Right hindlimb (tissue), 1 donor: ENCODE data around the gene C9orf78.

Experiments
- DNase-seq: peaks from one replicate; pipeline ENCODE4 v3.0.0-alpha.2; 2018

The C9orf78 gene

DNA sequence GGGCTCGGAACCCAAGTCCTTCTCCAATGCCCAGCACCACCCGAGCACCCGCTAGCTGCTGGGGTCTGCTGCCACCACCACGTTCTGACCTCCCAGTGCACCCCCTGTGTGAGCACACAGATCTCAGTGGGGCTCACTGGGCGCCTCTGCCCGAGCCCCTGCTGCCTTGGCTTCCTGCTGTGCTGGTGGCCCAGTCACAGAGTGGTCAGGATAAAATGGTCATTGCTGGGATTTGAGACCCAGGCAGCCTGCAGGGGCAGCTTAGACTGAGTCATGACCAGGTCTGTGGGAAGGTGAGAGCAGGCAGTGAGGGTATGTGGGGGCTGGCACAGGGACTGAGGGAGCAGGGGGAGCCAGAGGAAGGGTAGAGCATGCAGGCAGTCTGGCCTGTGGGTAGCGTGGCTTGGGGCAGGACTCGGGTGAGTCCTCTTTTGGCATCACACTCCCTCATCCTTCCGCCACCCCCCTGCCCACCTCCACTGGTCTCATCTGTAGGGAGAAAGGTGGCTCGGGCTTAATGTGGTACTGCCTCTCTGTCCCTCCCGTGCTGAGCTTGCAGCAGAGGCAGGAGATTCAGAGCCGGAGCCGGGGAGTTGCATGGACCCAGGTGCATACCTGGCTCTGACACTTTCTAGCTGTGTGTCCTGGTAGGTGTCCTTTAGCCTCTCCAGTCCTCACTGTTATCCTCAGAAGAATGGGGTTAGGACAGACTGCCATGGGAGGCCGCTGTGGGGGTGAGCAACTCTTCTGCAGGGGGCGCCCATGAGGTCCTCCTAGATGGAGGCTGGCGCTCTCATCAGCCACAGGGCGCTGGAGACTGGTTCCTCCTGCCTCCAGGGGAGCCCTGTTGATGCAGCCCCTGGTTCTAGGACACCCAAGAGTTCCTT lies 32.3 kb upstream of the C9orf78 start:
- no peak for DNase-seq

DNA sequence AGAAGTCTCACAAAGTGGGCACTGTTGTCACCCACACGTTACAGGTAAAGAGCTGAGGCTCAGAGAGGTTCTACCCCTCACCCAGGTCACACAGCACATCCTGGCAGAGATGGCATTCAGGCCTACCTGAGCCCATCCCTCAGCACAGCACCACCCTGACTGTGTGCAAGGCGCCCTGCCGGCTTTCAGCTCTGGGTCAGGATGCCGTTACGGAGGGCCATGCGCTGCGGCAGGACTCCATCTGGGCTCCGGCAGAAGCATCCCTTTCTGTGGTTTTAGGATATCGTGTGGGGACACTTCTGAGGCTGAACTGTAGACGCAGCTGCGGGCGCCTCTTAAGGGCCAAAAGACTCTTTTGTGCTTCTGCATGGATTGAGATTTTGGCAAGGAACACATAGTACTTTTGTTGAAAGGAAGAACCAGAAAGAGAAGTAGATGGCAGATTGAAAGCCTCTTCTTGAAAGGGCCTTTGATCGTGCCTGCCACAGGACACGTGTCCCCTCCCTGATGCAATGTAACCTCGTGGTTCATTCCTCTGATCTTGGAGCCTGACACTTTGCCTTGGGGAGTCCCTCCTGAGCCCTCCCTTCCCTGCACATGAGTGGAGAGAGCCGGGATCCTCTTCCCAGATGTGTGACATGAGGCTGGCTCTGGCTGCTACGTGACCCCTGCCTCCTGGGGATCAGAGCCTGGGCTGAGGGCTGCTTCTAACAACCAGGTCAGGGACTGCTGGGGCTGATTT lies 31.5 kb upstream of the C9orf78 start:
- DNase-seq = no peak

DNA sequence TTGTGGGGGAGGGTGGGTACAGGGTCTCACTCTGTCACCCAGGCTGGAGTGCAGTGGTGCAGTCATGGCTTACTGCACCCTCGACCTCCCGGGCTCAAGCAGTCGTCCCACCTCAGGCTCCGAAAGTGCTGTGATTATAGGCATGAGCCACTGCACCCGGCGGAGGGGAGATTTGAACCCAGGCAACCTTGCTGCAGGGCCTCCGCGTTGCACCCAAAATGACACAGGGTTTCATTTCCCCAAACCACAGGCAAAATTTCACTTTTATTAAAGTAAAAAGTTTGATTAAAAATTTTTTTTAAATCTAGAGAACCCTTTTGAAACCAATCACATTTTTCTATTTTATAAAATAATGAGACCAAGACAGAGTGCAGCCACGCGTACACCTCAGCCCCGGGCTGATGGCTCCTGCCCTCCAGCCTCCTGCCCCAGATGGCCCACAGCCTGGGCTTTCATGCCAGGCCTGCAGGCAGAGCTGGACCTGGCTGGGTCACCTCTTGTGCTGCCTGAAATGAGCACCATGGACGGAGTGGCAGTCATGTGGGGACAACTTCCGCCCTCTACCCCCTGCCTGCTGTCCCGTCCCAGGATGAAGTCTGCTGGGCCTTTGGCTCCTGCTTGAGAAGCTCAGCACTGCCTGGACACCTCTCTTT lies 30.7 kb upstream of the C9orf78 start:
- DNase-seq = no peak

DNA sequence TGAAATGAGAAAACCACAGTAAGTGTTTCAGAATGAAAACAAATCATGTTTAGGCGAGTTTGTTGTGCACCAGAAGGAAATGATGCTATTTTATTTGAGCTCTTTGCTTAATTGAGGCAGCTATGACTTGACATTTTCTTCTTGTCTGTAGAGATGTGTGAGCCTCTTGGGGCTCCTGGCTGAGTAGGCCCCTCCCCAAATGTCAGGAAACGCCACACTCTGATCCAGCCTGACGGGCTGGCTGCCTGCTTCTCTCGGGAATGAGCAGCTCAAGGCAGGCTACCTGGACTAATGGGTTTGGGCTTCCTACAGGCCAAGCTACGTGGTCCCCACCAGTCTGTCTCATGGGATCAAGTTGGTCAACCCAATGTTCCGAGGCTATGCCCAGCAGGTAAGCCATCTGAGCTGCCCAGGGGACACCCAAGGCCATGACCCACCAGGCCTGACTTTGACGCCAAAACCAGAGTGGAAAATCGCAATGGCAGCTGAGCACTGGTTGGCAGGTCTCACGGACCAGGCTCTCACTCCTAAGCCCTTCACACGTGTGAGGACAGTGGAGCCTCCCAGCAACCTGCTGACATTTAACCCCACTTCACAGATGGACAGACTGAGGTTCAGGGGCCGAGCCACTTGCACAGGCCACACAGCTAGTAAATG lies 30.0 kb upstream of the C9orf78 start:
- DNase-seq = no peak

DNA sequence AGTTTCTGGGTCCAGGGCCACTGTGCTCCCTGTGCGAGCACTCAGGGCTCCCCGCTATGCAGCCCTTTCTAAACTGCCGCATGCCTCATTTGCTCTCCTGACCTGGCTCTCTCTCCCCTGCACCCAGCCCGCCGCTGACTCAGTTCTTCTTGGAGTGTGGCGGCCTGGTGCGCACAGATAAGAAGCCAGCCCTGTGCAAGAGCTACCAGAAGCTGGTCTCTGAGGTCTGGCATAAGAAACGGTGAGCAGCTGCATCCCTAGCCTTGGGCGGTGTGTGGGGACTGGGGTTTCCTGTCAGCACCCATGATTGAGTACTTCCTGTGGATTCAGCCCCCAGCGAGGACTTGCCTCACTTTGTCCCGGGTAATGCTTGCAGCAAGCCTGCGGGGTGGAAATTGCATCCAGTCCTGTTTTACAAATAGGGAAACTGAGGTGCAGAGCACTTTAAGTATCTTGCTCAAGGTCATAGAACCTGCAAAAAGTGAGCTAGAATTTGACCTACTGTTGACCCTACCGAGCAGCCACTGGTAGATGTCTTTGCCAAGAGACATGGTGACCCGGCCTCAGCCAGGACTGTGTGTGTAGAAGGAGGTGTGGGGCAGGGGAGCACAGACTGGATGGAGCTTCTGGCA lies 28.1 kb upstream of the C9orf78 start:
- no peak for DNase-seq

DNA sequence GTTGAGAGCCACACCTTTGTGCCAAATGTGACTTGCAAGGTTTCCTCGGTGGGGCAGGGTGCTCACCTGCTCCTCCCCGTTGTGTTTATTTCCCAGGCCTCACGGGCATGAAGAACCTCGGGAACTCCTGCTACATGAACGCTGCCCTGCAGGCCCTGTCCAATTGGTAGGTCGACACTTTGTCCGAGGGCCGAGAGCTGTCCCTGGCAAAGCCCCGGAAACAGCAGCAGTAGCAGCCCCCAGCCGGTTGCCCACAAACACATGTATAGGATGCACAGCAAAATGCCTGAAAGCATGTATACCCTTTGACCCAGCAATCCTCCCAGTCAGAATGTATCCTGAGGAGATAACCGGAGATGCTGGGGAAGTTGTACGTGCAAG lies 26.4 kb upstream of the C9orf78 start:
- DNase-seq = no peak

DNA sequence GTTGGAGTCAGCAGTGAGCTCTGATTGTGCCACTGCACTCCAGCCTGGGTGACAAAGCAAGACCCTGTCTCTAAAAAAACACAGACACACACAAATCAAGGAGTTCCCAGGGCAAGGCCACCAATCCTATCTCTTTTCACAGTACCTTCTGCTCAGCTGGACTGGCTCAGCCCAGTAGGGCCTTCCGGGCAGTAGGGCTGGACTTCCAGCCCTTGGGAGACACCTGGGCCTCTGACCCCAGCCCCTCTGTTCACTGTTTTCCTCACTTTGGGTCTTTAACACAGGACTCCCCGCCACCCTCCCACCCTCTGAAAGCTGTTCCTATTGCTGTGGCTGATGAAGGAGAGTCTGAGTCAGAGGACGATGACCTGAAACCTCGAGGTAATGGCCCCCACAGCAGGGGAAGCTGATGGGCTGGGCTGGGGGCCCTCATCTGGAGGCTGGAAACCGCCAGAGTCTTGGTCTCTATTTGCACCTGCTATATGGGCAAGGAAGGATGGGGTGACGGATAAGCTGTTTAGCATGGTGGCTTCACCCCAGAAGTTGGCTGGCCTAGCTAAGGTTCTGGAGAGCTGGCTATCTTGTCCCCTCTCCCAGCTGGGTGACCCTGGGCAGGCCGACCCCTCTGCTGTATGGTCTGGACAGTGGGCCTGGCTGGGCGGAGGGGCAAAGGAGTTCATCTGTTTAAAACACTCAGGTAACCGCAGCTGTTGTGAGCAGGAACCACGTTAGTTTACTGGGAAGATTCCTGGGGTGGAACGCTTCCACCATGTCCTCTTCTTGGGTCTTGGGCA lies 25.8 kb upstream of the C9orf78 start:
- no peak for DNase-seq

DNA sequence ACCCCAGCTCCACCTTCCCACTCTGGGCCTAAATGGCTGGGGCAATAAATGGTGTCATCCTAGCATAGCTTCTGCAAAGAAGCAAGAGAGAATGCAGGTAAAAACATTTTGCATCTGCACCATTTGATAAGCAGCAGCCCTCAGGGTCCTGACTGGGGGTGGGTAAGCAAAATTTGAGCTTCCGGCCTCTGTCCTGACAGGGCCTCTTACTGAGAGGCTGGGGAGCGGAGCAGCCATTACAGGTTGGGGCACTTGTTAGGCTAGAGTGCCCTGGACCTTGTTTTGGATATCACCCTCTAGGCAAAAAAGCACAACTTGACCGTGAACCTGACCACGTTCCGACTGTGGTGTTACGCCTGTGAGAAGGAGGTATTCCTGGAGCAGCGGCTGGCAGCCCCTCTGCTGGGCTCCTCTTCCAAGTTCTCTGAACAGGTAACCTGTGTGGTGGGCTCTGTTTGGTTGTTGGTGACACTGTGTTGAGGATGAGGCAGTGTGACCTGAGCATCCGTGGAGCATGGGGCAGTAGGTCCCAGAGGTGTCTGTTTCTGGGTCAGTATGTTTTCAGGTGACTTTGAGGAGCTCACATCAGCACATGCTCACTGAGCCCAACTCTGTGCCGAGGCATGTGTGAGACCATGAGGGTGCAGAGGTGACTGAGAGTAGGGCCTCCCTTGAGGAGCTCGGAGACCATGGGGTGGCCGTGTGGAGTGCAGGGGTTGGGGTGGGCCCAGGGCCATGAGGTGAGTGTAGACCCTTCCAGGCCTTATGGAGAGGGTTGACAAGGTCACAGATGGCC lies 23.3 kb upstream of the C9orf78 start:
- DNase-seq = no peak

DNA sequence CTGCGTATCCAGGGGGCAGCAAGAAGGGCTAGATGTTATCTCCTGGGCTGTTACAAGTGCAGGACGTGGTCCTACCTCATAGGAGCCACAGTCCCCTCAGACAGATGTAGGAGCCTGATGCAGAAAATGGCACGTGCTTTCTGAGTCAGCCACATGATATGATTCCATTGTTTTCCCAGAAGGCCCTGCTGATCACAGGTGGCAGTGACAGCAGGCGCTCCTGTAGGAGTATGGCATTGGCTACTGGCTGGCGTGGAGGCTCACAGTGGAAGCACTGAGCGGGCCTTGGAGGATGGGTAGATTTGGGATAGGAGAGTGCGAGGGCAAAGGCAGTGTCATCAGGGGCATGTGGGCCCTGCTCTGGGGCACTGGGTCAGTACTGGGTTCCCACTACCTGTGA lies 22.1 kb upstream of the C9orf78 start:
- DNase-seq = no peak

DNA sequence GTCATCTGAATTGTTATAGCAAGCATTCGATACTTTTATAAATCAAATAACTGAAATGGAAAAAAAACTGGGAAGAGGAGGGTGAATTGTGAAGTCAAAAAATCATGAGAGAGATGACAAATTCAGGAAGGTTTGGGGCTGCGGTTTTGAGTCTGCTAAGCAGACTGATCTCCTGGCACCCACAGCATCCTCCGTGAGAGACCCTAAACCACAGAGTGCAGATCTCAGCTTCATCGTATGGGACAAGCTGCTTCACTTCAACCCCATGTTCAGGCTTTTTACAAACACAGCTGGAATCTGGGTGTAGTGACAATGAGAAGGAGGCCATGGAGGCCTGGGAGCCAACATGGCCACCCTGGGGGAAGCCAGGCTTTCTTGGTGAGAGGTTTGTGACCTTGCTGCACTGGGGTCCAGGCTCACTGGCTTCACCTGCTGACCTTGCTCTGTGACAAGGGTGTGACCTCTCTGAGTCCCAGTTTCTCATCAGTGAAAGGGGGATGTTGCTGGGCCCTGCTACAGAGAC lies 19.6 kb upstream of the C9orf78 start:
- no peak for DNase-seq

DNA sequence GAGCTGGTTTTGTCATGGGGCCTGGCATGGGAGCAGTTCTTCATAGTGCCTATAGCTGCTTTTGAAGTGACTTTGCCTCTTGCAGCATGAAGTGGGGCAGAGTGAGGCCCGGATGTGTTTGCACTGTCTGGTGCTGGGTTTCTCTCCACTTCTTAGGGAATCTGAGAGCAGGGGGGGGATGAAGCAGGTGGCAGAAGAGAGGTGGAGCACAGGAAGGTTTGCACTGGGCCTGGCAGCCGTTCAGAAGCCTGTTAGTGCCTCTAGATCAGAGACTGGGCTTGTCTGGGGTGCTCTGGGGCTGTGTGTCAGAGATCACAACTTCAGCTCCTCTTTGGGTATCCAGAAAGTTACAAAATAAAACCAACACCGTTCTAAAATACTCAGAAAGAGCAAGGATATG lies 18.5 kb upstream of the C9orf78 start:
- DNase-seq = no peak

DNA sequence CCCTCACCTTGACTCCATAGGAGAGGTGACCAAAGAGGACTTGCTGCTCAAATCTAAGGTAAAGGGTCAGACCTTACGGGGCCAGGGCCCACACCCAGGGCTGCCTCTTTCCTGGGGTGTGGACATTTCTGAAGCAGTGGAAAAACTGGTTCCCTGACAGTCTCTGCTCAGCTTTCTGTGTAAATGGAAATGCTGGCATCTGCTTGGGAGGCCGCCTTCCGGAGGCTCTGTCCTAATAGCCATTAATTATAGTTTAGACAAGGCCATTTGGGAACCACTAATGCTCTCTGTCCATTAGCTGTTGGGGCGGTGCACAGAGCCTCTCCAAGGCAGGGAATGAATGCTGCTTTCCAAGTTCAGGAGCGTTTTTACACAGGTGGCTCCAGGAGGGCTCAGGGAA lies 17.5 kb upstream of the C9orf78 start:
- no peak for DNase-seq

DNA sequence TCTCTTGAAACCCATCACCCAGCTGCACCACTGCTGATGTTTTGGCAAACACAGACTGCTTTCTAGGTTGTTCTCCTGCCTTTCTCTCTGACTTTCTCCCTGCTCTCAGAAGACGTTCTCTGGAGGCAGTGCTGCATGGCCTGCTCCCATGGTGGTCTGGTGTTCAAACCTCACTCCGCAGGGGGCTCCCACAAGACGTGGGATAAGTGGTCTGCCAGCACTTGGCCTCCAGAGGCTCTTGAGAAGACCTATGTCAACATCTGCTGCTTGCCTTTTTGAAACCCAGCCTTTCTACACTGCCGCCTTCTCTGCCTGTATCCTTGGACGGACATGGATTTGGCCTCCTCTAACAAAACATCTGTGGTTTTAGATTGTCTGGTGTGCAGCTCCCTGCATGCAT lies 16.7 kb upstream of the C9orf78 start:
- DNase-seq = no peak

DNA sequence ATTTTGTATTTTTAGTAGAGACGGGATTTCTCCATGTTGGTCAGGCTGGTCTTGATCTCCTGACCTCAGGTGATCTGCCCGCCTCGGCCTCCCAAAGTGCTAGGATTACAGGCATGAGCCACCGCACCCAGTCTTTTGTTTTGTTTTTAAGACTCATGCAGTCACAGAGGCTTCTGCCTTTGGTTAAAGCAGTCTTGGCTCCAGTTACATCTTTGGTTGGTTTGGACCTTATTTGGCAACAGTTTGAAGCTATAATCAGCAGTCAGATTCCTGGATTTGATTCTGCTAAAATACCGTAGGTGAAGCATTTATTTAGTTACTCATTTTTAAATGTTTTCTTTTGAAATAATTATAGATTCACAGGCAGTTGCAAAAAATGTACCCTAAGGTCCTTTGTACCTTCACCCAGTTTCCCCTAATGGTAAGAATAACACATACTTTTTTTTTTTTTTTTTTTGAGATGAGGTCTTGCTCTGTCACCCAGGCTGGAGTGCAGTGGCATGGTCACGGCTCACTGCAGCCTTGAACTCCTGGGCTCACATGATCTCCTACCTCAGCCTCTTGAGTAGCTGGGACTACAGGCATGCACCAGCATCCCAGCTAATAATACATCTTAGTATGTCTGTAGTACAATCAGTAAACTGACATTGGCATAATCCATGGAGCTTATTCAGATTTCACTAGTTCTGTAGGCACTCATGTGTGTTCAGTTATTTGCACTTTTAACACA lies 15.9 kb upstream of the C9orf78 start:
- DNase-seq = no peak

DNA sequence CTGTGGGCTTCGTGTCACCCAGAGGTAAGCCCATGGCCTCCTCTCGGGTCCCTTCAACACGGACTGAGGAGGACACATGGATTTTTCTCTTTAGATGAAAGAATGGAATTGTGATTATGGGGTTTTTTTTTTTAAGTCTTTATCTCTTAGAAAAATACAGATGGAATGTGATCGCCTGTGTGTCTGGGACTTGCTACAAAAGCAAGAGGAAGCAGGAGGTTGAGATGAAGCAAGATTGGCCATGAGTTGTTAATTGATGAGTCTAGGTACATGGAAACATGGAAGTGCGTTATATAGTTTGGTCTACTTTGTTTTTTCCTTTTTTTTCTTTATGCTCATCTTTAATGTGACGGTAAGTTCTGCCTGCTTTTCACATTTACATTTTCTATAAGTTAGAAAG lies 14.8 kb upstream of the C9orf78 start:
- no peak for DNase-seq

DNA sequence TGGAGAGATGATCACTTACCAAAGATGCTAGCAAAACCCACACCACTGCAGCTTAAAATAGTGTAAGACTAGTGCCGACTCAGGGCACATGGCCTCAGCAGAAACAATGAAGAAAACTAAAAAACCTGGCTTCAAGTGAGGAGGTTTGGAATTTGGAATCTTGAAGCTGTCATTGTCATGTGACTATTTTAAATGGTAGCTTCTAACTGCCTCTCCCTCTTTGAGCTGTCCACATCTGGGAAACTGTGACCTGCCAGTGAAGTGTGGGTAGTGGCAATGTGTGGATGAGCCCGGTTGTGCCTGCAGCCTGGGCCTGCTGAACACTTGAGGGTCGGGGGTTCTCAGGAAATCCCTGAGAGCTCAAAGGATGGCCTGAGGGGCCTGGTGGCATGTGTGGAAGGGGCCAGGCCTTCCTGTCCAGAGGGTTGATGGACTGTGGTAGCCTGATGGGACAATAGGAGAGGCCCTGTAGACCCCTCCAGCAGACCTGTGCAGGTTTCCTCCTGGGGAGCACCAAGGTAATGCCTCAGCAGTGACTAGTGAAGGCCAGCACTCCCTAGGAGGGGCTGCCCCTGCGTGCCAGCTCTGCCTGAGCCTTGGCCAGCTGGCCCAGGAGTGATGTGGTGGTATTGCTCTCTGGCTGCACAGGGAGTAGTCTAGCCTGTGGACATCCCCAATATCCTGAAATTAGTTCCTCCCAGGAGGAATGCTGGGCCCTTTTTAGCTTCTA lies 13.8 kb upstream of the C9orf78 start:
- no peak for DNase-seq

DNA sequence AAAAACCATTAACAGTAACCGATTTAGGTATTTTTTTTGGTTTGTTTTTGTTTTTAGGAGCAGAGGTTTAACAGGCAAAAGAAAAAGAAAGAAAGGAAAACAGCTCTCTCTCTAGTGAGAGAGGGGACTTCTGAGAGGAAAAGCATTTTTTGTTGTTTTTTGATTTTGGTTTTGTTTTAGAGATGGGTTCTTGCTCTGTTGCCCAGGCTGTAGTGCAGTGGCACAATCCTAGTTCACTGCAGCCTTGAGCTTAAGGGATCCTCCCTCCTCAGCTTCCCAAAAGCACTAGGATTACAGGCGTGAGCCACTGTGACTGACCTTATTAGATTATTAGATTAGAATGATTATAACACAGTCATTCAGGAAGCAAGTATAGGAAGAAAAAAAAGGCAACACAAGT lies 10.3 kb upstream of the C9orf78 start:
- no peak for DNase-seq

DNA sequence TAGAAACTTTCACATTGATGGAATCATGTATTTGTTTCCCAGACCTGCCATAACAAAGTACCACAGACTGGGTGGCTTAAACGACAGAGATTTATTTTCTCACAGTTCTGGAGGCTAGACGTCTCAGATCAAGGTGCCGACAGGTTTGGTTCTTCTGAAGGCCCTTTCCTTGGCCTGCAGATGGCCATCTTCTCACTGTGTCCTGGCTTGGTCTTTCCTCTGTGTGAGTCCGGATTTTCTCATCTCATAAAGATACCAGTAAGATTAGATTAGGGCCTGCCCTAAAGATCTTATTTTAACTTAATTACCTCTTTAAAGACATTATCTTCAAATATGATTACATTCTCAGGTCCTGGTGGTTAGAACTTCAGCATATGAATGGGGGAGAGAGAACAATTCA lies 6.0 kb upstream of the C9orf78 start:
- no peak for DNase-seq

DNA sequence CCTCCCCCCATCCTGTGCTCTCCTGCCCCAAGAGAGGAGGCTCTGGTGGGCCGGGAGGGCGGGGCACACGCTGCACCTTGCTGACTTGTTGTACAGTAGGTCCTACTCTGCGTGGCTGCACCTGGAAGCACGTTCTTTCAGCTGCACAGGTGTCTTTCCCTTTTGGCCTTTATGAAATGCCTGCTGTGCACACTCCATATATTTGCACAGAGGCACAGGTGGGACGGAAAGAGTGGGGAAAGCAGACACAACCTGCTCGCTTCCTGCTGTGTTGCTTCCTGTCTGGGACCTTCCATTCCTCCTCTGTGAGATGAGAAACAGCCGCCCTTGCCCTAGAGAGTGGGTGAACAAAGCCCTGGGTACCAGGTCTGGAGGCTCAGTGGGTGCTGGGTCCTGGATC lies 5.0 kb upstream of the C9orf78 start:
- DNase-seq = no peak
